ENCODE data around the gene ECI2.
"Not testable (repeated sequence)": the region's sequence is repeated elsewhere in the genome, so short reads cannot be mapped to it uniquely, and the experiment has no call there.

The ECI2 gene

DNA sequence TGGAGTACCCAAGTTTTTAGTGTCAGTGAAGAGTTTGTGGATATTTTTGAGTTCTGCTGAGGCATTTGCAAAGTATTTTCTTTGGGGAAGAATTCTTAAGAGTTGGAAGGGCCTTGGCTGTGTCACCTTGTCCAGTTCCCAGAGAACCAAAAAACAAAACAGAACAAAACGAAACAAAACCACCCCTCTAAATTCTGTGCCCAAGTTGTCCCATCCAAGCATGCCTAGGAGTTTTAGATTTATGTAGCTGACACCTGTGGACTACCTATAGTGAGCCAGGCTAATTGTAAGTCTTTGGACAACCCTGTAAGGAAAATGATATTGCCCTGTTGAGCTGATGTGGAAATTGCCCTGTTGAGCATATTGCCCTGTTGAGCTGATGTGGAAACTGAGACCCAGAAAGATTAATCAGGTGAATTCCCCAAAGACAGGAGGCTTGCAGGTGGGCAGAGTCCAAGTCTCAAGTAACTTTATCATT, 1.0 kb upstream of the ECI2 start:
- DNase-seq: no peak

DNA sequence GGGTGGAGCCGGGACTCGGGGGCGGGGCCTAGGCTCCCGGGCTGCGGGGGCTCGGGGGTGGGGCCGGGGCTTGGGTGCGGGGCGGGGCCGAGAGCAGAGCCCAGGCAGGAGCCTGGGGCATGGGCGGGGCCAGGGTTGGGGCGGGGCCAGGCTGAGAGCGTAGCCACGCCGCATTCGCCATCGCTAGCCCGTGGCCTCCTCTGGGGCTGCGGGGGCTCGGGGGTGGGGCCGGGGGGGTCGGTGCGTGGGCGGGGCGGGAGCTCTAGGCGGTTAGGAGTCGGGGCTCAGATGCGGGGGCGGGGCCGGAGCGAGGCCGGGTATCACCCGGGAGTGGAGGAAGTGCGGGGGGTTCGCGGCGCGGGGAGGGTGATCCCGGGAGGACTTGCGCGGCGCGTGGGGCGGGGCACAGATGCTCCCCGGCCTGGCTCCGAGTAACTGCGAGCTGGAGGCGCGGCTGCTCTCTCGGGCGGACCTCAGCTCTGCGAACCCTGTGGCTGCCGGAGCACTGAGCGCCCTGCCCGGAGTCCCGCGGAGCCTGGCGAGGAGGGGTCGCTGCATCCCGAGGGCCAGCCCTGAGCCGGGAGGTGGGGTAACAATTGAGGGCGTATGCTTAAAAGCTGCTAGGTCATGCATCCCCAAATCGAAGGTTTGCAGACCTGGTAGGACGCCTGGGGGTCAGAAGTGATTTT, 434 bp upstream of the ECI2 start:
- peak; percentile 95 for DNase-seq

DNA sequence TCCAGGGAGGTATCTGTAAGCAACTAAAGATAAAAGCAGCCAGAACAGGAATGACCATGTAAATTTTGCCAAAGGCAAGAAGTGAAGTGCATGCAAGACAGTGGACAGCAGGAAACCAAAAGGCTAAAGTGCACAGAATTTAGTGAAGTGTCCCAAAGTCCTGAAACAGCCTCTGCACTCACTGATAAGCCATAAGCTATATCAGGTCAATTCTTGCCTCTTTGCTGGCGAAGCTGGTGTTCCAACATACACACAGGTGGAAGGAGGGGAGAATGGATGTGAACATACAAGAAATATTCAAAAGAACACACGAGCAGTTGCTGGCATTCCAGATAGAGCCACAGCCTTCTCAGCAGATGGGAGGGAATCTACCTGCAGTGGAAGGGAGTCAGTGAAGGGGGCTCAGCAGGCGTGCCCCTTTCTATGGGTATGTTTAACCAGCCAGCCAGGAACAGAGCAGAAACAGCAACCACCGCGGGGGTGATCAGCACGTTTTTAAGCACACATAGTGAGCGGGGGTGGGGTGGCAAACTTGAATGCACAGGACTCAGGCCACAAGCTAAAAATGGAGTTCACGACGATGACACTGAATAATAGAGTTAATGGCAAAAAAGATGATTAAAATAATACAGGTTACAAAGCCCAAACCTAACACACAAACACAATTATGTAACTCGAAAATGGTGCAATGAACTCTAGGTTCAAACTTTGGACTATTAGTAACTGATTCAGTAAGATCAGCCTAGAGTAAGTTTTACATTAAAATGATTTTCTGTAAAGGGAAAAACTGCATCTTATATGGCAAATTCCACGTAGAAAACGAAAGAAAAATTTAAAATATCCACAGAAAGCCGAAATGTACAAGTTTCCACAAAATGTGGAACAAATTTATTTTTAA, 1.2 kb downstream of the ECI2 start:
- no peak for DNase-seq

DNA sequence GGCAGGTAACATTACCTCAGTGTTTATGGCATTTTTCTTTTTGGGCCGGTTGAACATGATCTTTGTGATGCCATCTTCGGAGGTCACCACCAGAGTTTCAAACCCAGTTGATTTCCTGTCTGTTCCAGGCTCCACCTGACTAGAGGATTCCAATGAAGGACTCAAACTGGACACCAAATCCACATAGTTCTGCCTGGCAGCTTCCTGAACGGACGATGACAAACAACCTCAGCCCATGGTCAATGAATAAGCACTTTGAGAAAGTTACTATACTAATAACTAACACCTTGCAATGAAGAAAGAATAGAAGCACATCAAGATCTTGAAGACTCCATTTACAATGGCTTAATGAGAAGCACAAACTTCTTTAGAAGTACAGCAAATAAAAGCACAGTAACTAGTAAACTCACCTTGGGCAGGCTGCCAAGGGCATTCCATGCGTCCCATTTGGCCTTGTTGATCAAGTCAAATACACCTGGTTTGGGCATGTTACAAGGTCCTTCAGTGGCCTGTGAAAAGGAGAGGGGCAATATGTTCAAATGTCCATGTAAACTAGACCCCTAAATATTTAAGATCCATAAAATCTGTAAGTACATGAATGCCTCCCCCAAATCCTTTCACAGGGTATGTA, 4.9 kb downstream of the ECI2 start:
- no peak for DNase-seq

DNA sequence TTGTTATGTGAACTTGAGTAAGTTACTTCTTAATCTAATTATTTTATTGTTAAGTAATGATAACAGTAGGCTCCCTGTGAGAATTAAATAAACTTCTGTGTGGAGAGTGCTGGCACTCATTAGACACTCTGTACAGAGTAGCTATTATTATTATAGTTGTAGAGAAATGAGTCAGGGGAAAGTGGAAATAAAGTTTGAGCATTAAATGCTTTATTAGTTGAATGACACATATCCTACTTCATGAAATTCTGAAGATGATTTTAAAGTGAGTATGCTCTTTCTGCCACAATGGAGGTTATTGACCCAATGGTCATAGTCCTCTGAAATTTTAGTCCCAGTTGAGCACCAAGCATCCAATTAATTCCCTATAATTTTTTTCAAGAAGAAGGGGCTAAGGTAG, 5.9 kb downstream of the ECI2 start:
- no peak for DNase-seq

DNA sequence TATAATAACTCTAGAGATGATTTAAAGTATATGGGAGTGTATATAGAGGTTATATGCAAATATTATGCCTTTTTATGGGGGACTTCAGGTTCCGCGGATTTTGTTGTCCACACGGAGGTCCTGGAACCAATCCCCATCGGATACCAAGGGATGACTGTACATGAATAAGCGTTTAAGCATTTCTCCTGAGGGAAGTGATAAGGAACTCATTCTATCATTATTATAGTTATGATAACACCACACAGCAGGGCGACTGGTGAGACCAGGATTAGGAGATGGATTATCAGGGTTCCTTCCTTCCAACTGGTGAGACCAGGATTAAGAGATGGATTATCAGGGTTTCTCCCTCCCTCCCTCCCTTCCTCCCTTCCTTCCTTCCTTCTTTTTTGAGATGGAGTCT, 6.6 kb downstream of the ECI2 start:
- no peak for DNase-seq

DNA sequence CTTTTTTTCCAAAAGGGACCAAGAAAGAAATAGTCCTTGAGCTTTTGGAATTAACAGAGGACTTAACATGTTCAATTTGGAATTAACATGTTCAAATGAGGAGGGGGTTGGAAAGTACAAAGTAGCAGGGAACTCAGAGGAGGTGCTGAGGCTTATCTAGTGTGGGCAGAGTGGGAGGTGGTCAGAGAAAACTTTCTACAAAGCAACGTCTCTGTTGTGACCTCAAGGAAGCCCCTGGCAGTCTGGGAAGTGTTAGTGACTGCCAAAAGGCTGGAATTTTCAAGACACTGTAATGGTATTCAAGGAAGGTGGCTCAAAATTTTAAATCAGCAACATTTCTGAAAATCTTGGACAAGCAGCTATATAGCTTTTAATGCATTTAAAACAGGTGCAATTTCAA, 7.3 kb downstream of the ECI2 start:
- no peak for DNase-seq

DNA sequence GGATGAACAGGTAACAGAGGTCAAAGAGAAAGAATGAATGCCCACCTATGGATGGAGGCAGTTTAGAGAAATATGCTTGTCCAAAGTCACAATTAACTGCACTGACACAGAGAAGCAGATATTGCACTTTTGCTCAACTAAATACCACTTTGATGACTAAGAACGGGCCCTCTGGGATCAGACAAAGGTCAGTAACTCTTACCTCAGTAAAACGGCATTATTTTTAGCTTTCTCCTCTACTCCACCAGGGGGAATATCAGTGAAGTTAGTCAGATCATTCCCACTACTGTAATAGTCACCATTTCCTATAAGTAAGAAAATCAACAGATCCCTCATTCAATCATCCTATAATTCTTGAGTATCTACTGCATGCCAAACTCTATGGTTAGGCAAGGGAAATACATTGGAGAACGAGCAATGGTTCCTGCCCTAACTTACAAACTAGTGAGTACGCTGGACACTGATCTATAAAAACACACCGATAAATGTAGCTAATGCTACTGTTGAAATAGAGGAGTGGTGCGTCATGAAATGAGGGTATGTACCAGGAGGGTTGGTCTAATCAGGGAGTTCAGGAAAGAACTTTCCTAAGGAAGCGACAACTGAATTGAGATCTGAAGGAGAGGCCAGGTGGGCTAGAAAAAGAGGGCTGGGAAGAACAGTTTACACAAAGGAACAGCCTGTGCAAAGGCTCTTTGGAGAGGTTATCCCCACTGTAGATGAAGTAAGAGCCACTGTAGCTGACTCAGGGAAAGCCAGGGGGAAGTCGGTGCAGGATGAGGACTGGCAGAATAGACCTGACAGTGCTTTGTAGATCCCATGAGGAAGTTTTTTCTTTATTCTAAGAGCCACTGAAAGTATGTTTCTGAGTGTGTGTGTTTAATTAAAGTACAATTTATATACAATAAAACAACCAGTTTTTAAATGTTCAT, 9.2 kb downstream of the ECI2 start:
- DNase-seq: no peak

DNA sequence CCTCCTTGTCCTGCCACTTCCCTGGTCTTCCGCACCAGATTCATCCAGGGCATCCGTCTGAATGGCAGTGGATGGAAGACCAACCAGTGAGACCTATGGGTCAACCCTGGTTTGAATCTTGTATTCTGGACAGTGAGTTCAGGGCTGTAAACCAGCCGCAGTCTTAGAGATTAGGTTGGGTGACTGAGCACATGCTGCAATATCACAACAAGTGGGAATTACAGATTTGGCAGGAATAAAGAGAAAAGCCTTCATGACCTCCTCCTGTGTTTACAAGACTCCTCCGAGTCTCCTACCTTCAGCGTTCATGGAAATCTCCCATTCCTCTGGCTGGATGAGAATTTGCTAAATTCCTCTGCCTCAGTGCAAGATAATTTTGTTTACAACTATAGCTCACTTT, 9.9 kb downstream of the ECI2 start:
- DNase-seq: no peak

DNA sequence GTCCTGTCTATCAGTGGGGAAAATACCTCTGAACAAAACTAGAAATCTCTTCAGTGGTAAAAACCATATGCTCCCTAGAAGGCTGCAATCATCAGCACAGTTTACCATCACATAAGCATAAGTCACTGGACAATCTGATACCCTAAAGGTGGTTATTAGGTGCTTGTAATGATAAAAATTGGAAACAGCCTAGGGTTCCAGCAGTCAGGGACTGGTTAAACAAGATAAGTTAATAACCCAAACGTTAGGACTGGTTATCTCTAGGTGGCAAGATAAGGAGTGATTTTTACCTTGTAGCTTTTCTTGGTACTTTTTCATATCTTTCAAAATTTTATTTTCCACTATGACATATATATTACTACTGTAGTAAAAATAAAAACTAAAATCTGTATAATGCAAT, 11.0 kb downstream of the ECI2 start:
- DNase-seq: no peak

DNA sequence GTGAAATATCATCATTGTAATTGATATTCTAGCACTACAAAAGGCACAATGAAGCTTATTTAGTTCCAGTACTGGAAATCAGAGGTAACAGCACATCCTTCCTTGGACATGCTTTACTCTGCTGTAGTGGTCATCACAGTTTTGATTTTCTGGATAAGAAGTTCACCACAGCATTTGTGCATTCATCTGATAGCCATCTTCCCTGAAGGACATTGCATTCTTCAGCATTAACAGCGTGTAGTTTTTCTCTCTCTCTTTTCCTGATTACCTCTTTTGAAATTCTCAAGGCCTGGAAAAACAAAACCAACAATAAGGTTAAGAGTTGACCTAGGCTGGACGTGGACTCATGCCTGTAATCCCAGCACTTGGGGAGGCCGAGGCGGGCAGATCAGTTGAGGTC, 19.6 kb downstream of the ECI2 start:
- no peak for DNase-seq

DNA sequence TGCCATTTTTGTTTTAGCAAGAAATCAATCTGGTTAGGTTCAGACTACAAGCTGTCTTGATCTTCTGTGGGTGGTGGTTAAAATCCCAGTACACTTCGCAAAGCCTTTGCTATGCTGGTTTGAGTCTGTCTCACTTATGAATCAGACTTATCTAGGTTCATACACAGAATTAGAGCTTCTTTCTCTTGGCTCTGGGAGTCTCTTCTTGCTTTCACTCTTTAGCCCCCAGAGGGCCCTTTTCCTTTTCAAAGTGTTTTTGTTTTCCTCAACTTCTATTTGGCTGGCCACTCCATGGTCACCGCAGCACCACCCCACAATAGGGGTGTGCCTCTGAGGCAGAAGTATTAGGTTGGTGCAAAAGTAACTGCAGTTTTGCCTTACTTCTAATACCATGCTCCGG, 21.3 kb downstream of the ECI2 start:
- DNase-seq: no peak

DNA sequence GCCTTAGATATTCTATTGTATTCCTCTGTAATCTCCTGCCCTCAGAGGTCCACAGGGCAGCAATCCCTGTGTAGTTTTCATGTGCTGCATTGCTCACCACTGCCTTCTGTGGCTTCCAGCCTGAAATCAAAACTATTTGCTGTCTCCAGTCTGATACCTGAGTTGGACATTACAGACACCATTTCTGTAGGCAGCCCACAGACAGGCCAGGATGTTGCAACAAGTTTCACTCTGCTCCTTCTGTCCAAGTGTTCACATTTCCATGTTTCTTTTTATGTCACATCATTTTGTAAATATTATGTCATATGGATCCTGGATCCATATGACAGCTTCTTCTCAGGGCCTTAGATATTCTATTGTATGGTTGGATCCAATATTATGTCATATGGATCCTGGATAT, 21.7 kb downstream of the ECI2 start:
- no peak for DNase-seq

DNA sequence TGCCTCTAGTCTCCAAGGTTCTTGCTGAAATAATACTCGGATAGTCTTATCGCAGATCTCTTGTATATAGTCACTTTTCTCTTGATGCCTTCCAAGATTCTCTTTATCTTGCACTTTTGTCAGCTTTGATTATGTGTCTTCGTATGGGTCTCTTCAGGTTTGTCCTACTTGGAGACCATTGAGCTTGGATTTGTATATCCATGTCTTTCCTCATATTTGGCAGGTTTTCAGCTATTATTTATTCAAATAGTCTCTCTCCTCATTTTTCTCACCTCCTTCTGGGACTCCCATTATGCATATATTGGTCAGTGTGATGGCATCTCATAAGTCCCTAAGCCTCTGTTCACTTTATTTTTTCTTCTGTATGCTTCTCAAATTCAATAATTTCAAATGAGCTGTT, 23.0 kb downstream of the ECI2 start:
- DNase-seq: no peak

DNA sequence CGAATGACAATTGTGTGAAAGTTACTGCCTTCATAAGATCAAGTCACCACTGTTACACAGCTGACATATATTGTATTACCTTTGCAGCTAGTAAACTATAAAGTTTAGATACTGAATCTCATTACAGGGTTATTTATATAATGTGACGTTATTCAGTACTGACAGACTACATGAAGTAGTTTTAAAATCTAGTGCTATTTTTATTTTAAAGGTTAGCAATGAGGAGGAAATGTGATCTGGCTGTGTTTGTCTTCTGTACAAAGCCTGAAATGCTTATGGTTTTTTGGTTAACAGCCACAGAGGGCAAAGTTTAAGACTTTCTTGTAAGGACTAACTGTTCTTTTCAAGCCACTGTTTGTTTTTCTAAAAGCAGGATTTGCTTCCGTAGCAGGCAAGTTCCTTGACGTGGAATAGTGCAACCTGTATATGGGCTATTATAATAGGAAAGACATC, 26.0 kb downstream of the ECI2 start:
- DNase-seq: not testable (repeated sequence)

DNA sequence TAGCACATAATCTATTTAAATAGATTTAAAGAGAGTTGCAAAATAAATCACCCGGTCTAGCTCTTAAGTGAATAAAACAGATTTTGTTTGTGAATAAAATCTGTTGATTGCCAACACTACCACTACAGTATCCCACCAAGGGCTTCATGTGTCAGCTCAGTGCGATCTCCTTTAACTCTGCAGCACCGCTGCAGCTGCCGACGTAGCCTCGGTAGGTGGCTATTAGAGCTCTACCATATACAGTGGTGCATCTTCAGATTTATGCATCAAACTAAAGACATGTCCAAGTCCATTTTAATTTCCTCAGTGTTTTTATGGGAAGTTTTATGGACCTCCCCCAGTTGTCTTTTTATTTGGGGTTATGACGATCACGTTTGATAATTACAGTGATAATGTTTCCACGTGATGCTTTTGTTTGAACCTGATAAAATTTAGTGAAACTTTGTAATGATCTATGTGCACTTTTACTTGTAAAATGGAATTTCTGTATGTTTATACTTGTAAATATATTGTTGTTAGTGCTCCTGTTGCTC, 26.7 kb downstream of the ECI2 start:
- DNase-seq: no peak

DNA sequence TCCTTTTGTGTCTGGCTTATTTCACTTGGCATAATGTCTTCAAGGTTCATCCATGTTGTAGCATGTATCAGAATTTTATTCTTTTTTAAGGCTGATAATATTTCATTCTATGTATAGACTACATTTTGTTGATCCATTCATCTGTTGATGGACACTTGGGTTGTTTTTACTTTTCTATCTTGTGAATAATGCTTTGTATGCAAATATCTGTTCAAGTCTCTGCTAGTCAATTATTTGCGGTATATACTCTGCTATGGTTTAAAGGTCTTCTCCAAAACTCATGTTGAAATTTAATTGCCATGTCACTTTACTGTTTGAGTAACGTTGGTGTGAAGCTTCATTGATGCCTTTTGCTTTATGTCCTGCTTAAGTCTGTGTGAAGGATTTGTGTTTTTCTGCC, 27.5 kb downstream of the ECI2 start:
- DNase-seq: no peak

DNA sequence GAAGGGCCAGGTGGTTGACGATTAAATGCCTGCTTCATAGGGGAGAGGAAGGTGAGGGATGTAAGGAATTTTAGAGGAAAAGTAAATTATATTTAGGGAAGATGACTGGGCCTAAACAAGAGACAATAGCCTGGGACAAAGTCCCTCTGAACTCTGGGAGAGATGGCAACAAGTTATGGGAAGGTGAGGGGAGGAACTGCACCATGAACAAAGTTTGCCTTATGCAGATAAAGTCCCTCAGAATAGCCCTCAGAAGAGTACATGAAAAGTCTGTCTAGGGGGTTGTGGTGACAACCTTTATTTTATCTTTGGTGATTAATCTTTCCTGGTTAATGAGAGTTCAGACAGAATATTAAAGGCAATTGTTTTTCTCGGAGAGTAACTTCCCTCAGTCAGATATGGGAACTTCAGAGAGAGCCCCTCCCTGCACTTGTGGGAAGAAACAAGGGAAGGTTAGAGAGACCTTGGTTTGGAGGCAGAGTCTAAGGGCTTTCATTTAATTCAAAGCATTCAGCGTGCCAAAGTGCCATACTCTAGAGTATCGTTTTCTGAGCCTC, 29.3 kb downstream of the ECI2 start:
- no peak for DNase-seq

DNA sequence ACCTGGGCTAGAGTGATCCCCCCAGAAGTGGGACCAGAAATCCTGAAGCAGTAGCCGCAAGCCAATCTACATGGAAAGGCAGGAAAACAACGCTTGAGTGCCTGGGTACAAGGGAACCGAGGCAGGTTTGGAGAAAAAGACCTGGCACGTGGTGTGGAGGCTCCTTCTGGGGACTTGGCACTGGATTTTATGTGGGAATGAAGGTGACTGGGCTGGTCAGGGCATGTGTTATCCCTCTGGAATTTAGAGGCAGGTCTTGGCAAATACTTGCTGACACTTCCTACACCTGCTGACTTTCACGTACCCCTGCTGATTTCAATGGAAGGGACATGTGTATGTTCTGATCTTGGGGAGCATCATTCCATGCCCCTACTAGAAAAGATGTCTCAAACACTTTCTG, 31.4 kb downstream of the ECI2 start:
- DNase-seq: no peak

DNA sequence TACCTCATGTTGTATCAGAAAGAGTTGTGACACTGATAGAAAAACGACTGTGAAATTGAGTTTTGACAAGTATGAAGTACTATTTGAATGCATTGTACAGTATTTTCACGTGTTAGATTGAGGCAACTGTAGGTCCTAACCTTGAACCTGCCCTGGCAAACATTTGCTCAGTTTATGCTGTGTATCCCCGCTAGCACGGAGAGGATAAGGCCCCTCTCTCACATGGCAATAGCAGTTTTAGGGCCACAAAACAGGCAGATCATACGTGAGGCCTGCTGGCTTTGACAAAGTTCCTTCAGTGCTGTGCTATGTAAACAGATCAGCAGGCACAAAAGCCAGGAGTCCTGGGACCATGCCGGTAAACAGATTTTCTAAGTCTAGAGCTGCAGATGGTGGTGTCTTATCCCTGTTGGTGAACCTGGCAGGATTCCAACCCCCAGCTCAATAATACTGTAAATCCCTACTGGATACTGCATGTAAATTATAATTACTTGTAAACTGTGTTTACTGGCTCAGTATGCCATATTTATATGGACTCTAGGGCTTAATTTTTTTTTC, 32.6 kb downstream of the ECI2 start:
- DNase-seq: no peak

DNA sequence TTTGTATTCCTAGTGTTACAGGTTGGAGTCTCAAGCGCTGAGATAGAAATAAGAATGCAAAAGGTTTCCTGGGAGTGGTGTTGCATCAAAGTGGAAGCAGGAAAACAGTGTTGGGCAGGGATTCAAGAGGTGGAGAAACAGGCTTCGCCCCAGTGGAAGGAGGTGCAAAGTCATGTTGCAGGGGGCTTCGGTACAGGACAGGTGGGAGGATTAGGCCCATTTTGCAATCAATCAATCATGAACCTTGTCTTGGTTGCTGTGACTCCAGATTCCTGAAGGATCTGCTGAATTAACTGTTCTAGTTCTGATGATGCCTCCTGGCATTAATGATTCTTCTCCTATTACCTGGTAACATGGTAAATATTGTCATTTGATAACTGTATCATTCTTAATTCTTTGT, 34.1 kb downstream of the ECI2 start:
- DNase-seq: no peak

DNA sequence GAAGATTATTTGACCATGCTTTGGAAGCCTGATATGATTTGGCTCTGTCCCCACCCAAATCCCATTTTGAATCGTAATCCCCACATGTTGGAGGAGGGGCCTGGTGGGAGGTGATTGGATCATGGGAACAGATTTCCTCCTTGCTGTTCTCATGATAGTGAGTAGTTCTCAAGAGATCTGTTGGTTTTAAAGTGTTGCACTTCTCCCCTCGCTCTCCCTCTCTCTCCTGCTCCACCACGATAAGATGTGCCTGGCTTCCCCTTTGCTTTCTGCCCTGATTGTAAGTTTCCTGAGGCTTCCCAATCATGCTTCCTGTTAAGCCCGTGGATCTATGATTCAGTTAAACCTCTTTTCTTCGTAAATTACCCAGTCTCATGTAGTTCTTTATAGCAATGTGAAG, 34.7 kb downstream of the ECI2 start:
- DNase-seq: no peak
